ENCODE data around the gene UNC119B.

DNA sequence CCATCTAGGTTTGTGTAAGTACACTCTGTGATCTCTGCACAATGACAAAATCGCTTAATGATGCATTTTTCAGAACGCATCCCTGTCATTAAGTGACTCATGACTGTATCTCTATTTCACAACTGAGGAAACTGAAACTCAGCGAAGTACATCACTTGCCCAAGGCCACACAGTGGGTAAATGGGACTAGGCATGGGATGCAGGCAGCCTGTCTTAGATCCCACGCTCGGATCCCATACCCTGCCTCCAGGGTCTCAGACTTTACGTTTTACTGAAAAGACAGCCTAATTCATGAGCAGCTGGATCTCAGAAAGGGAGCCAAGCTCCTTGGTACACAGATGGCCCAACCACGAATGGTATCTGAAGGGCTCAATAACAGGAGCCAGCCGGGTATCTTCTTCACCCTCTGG lies 25.7 kb upstream of the UNC119B start:
- TF ChIP-seq POLR2A (IDR thresholded peaks at IDR 0.05; ENCODE audit: low read length) (no peak), GATA1 (IDR thresholded peaks at IDR 0.05; ENCODE audit: low read depth, low read length) (no peak)

Data from erythroblast (primary cell).